PC-3 (cell line): ENCODE data around the gene USP48.

Experiments used
- EZH2 ChIP-seq: fragments of 300-600 bp; sonication (generic); IDR thresholded peaks from one replicate; pipeline ENCODE4 v1.6.1; 2017; ENCODE audit warnings: antibody characterized with exemption, mild to moderate bottlenecking, low read length; ENCODE audit not compliant: unreplicated experiment
- EZH2phosphoT487 ChIP-seq: fragments of 300-600 bp; sonication (generic); IDR thresholded peaks from 2 replicates; pipeline ENCODE4 v1.6.1; 2018; ENCODE audit warnings: mild to moderate bottlenecking, antibody characterized with exemption, low read length, borderline replicate concordance
- TF ChIP-seq, protein P1 (sequence below): fragments of 300-600 bp; sonication (generic); conservative IDR thresholded peaks from 2 replicates; pipeline ENCODE4 v1.5.1; 2017; ENCODE audit warnings: antibody characterized with exemption, low read depth, mild to moderate bottlenecking, low read length

DNA sequence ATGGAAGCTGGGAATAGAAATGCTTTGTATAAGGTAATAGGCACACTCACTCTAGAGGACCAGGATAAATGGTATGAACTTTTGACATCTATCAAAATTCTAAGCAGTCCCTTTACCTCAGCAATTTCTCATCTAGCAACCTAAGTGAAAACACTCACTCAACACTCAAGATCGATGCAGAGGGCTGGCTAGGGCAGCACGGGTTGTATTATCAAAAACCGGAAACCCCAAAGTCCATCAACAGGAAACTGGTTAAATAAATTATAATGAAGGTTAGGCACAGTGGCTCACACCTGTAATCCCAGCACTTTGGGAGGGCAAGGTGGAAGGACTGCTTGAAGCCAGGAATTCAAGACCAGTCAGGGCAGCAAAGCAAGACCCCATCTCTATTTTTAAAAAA, 9.4 kb downstream of the USP48 start:
- TF ChIP-seq EZH2phosphoT487 (no peak), EZH2 (no peak)
- TF ChIP-seq, protein P1, sequence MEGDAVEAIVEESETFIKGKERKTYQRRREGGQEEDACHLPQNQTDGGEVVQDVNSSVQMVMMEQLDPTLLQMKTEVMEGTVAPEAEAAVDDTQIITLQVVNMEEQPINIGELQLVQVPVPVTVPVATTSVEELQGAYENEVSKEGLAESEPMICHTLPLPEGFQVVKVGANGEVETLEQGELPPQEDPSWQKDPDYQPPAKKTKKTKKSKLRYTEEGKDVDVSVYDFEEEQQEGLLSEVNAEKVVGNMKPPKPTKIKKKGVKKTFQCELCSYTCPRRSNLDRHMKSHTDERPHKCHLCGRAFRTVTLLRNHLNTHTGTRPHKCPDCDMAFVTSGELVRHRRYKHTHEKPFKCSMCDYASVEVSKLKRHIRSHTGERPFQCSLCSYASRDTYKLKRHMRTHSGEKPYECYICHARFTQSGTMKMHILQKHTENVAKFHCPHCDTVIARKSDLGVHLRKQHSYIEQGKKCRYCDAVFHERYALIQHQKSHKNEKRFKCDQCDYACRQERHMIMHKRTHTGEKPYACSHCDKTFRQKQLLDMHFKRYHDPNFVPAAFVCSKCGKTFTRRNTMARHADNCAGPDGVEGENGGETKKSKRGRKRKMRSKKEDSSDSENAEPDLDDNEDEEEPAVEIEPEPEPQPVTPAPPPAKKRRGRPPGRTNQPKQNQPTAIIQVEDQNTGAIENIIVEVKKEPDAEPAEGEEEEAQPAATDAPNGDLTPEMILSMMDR: no peak
